ENCODE measurements around the gene HIPK2.

Gene HIPK2

GRCh38 chr7:139777948-139778841 lies at the start of gene HIPK2:
TSS of gene HIPK2 (minus strand) at chr7:139777998. CDS start at chr7:139777623, 375 bp downstream.
- peak; percentile 37 to 41 for DNase-seq (ENCODE audit: low read depth in 2 of 2)

DNA sequence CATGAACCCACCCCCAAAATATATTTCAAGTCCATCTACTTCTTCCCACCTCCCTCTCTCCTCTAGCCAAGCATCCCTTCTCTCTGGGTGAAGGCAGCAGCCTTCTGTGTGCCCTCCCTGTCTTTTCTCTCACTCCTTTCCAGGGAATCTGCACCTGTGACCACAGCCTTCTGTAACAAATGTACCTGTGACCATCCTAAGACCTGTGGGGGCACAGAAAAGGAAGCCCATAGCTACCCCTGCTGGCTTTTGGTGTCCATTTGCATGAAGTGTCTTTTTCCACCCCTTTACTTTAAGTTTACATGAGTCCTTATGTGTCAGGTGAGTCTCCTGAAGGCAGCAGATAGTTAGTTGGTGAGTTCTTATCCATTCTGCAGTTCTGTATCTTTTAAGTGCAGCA lies 49.2 kb upstream of the HIPK2 start:
- DNase-seq (ENCODE audit: low read depth in 2 of 2), result no peak

DNA sequence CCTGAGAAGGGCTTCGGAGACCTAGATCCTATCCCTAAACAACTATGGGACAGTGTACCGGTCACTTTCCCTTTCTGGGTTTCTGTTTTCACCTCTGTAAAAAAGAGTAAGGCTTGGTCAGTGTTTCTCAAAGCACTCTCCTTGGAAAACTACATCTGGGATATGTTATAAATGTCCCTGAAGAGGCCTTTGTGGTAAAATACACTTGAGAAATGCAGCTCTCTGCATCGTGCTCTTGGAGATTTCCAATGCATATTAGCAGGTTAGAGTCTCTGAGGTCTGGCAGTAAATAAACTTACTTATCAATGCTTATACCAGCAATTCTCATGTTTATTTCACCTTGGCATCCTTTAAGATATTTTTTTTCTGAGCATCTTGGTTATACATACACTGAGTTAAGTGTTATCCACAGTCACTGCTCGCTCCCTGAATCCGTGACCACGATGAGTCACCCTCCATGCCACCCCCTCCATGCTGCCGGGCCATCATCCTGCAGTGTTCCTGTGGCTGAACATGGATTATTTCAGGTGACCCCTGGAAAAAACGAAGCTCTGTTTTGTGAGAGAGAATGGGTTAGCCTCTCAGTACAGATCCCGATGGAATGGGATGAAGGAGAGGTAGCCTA lies 48.0 kb upstream of the HIPK2 start:
- no peak for DNase-seq (ENCODE audit: low read depth in 2 of 2)

- DNase-seq (ENCODE audit: low read depth in 2 of 2), result no peak
Measured at GRCh38 chr7:139823959-139824521, 46.2 kb upstream of the HIPK2 start.

DNA sequence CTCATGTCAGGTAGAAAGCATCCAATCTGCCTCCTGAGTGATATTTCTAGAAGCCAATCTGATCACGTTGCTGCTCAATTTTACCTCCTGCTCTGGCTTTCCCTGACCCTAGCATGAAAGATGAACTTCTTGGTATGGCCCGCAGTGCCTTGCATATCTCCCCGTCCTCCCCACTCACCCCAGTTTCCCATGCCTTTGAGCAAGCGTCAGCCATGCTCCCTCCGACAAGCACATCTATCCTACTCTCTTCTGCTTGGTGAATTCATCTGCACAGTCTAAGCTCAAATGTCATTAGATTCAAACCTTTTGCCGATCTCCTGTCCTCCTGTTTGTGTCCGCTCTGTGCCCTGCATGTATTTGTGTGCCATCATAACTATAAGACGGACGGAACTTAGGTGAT lies 45.1 kb upstream of the HIPK2 start:
- DNase-seq (ENCODE audit: low read depth in 2 of 2), result no peak

GRCh38 chr7:139821349-139822105 lies 43.7 kb upstream of the HIPK2 start:
- DNase-seq (ENCODE audit: low read depth in 2 of 2), result no peak

DNA sequence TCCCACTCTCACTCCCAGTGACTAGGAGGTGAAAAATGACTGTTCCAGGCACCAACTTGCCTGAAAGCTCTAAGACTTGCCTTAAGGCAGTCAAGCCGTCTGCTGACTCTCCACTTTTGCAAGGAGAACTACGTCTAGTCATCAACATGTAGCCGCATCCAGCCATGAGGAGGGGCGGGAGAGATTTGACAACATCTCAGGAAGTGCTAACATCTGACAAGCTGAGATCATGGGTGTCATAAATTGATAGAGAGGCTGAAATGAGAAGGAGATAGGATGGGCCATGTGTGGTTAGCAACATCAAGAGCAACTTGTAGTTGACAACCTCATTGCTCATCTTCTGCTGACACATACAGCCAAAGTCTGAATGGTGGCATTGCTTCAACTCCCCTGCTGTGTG lies 42.3 kb upstream of the HIPK2 start:
- DNase-seq (ENCODE audit: low read depth in 2 of 2), result no peak

DNA sequence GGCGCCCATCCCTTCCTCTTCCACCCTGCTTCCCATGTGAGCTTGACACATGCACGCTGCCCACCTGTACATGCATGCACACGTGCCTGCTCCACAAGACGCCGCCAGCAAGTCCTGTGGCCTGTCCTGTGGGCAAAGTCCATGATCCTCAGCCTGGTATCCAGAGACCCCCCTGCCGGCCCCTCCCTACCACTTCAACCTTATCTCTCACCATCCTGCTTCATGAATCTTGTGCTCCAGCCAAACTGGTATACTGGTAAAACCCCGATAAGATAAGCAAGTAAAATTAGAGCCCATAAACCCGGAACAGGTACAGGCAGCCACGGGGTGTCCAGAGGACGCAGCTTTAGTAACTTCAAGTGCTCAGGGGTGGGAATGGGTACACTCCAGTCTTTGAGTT lies 39.5 kb upstream of the HIPK2 start:
- no peak for DNase-seq (ENCODE audit: low read depth in 2 of 2)

- DNase-seq (ENCODE audit: low read depth in 2 of 2), result no peak
Measured at GRCh38 chr7:139813689-139814088, 35.9 kb upstream of the HIPK2 start.

DNA sequence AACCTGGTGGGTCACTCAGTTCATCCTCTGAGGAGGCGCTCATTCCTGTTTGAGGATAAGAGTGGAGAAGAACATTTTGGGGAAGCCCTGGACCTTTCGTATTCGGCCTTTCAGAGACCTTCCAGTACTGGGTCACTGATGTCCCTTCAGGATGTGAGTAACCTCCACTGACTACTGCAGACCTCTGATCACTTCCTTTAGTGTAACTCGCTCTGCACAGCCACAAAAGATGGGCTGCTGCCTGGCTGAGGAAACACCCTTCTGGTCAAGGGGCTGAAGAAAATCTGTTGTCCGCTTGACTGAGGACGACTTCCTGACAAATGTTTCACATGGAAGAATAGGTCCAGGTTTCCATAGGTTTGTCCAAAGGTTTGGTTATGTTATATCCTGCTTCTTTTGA lies 35.4 kb upstream of the HIPK2 start:
- DNase-seq (ENCODE audit: low read depth in 2 of 2), result no peak

DNA sequence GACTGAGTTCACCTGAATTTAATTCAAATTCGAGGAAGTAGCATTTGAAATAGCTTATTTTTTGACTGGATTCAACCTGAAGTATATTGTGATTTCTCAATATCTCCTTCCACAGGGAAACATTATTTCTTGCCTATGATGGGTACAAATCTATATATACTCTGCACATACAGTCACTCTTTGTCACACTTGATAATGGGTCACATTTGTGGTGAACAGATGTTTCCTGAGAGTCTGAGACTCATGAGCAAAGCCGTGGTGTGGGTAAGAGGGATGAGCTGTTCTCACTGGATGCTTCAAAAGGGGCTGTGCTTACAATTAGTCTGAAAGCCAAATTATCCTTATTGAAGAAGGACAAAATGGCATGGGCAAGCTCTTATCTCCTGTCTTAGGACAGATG lies 33.3 kb upstream of the HIPK2 start:
- DNase-seq (ENCODE audit: low read depth in 2 of 2), result no peak

- DNase-seq (ENCODE audit: low read depth in 2 of 2), result no peak
Measured at GRCh38 chr7:139808846-139809442, 31.1 kb upstream of the HIPK2 start.

DNA sequence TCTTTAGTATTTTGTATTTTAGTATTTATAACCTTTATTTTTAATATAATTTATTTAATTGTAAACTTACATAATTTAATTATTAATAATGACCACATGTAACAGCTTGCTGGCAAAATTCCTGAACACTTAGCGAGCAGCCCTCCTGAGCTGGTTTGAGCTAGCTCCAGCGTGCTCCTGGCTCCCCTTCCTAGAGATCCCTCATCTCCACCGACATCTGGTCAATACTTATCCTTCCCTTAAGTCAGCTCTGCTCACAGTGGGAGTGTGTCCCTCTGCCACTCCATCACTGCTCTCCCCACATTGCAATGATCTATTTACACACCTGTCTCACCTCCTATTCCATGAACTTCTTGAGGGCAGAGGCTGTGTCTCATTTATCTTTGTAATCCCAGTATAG lies 30.6 kb upstream of the HIPK2 start:
- DNase-seq (ENCODE audit: low read depth in 2 of 2), result no peak

- DNase-seq (ENCODE audit: low read depth in 2 of 2), result no peak
Measured at GRCh38 chr7:139807009-139807408, 29.2 kb upstream of the HIPK2 start.

DNA sequence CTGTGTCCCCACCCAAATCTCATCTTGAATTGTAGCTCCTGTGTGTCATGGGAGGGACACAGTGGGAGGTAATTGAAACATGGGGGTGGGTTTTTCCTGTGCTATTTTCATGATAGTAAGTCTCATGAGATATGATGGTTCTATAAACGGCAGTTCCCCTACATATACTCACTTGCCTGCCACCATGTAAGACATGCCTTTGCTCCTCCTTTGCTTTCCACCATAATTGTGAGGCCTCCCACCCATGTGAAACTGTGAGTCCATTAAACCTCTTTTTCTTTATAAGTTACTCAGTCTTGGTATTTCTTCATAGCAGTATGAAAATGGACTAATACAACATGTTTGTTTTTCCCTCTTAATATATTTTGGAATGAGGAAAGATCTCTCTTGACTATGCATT lies 26.8 kb upstream of the HIPK2 start:
- no peak for DNase-seq (ENCODE audit: low read depth in 2 of 2)

DNA sequence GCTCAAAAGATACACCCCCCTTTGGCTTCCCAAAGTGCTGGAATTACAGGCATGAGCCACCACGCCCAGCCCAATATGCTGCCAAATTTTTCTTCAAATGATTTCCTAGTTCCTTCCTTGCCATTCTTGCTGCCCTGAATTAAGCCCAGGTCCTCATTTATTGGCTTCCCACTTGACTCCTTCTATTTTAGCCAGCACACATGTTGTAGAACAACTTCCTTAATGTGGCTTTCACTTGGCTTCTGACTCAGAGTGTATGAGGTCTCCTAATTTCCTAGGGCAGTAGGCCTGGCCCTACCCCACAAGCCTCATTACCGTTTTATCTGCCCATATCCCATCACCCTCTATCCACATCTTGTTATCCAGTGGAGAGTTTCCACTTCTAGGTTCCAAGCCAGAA lies 21.8 kb upstream of the HIPK2 start:
- no peak for DNase-seq (ENCODE audit: low read depth in 2 of 2)

GRCh38 chr7:139798892-139799291 lies 21.1 kb upstream of the HIPK2 start:
- DNase-seq (ENCODE audit: low read depth in 2 of 2), result no peak

DNA sequence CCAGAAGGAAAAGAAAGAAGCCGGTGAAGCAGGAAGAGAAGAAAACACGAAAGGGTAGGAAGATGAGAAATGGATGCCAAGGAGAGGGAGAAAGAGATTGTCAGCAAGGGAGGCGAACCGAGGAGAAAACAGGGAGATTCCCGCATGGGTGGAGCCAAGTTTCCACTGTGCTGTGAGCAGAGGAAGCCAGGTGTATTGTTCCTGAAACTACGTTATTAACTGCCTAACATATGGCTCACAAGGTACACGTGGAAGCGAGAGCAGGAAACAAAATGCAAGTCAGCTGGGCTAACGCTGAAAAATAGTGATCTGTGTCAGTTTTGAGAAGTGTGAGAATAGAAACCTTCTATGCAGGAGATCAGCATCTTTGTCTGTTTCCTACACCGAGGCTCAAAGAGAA lies 20.4 kb upstream of the HIPK2 start:
- no peak for DNase-seq (ENCODE audit: low read depth in 2 of 2)

DNA sequence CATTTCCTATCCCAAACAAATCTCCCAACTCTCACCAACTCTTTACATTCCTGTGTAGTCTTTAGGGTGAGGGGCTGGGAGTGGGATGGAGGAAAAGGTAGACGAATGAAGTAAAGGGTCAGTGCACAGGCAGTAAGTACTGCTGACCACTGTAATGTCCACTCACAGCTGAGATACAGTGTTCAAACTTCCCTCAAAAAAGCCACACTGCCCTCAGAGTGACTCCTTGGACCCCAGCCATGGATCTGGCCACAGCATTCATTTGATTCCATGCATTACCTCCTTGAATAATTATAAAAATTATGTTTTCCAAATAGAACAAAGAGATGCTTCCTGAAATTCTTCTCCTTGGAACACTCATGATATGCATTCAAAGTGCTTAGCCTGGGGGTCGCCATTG lies 19.8 kb upstream of the HIPK2 start:
- DNase-seq (ENCODE audit: low read depth in 2 of 2), result no peak

DNA sequence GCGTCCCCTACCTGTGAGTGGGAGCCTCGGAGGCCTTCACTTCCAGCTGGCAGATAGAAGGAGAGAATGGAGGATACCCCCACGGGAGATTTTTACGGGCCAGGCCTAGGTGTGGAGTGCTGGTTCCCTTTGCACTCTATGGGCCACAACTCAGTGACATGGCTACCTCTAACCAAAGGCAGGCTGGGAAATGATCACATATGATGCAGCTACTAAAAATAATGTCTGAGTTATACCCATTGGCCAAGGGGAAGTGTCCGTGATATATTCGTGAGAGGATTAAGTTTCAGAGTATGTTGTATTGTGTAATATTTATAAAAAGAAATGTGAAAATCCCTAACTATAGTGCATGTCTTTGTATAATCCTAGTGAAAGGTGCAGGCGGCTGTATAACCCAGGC lies 13.5 kb upstream of the HIPK2 start:
- no peak for DNase-seq (ENCODE audit: low read depth in 2 of 2)

DNA sequence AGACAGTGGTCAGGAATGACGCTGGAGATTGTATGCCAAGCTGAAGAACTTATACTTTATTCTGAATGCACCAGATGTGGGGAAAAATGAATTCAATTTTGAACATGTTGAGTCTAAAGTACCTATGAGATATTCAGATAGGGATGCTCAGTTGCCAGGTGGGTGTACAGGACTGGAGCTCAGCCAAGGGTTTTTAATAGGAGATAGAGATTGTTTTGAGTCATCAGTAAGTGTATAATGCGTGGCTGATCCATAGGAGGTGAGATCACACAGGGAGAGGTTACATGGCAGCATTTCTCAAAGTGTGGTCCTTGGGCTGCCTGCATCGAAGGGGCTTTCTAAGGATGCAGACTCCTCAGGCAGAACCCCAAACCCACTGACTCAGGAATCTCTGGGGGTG lies 6.8 kb upstream of the HIPK2 start:
- no peak for DNase-seq (ENCODE audit: low read depth in 2 of 2)

Data from stimulated activated CD8-positive, alpha-beta memory T cell treated with anti-CD3 and anti-CD28 coated beads, Interleukin-2, amount 100 ng/mL, for 1 hour (primary cell).